Stimulated activated CD8-positive, alpha-beta memory T cell treated with anti-CD3 and anti-CD28 coated beads, Interleukin-12 subunit alpha, Interleukin-12 subunit beta, amount 100 ng/mL, for 24 hours (primary cell): ENCODE results near the gene TMEM25.

ENCODE experiments used
- DNase-seq: peaks from one replicate; pipeline ENCODE4 v3.0.0-alpha.2; 2020; ENCODE audit errors: extremely low read depth

Gene TMEM25

DNA sequence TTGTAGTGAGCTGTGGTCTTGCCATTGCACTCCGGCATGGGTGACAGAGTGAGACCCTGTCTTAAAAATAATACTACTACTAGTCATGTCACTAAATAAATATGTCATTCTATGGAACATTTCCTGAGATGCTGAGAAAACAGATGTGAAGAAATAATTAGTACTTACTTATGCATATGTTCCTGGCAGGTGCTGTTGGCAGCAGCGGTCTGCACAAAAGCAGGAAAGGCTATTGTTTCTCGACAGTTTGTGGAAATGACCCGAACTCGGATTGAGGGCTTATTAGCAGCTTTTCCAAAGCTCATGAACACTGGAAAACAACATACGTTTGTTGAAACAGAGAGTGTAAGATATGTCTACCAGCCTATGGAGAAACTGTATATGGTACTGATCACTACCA is 50.1 kb downstream of the TMEM25 start:
- DNase-seq: no peak
